ENCODE measurements around the gene LTB4R.

Gene LTB4R

GRCh38 chr14:24316597-24316950 is 5.3 kb downstream of the LTB4R start:
- intact Hi-C loops (cut with DNase I; ENCODE audit: low total_unique reads), result no loop called here
- H3K27ac ChIP-seq, result no peak overlapping the region

GRCh38 chr14:24317141-24317928 is 6.0 kb downstream of the LTB4R start:
- DNase-seq, result no peak
- intact Hi-C loops (cut with DNase I; ENCODE audit: low total_unique reads), result no loop called here
- Histone ChIP-seq H3K27ac (no peak overlapping the region), H3K36me3 (no peaks in the 10 kb centered on the region), H3K4me1 (peaks cover 0 to 9% (median 6%) of the 10 kb centered on the region in 4 donors), H3K9me3 (no peaks in the 10 kb centered on the region), H3K27me3 (peaks cover 0 to 51% of the 10 kb centered on the region in 2 donors), H3K4me3 (no peak overlapping the region)
- no peak for TF ChIP-seq CTCF (IDR thresholded peaks at IDR 0.05)

More at GRCh38 chr14:24316597-24316950, 5.3 kb downstream of the LTB4R start:
- Histone ChIP-seq H3K36me3 (no peaks in the 10 kb centered on the region), H3K4me1 (peaks cover 0 to 13% (median 8%) of the 10 kb centered on the region in 4 donors), H3K4me3 (no peak overlapping the region), H3K9me3 (no peaks in the 10 kb centered on the region), H3K27me3 (peaks cover 0 to 51% of the 10 kb centered on the region in 2 donors)
- no peak for DNase-seq
- no peak for TF ChIP-seq CTCF (IDR thresholded peaks at IDR 0.05)

- DNase-seq, result no peak
- H3K9me3 ChIP-seq, result no peaks in the 10 kb centered on the region
- TF ChIP-seq CTCF (IDR thresholded peaks at IDR 0.05), result no peak
- no peaks in the 10 kb centered on the region for H3K36me3 ChIP-seq
- H3K4me3 ChIP-seq, result no peak overlapping the region
- peaks cover 0 to 3% (median 1%) of the 10 kb centered on the region in 4 donors for H3K4me1 ChIP-seq
- peaks cover 0 to 42% of the 10 kb centered on the region in 2 donors for H3K27me3 ChIP-seq
- H3K27ac ChIP-seq, result no peak overlapping the region
- intact Hi-C loops (cut with DNase I; ENCODE audit: low total_unique reads), result no loop called here
Measured at GRCh38 chr14:24321212-24321975, 10.1 kb downstream of the LTB4R start.

DNA sequence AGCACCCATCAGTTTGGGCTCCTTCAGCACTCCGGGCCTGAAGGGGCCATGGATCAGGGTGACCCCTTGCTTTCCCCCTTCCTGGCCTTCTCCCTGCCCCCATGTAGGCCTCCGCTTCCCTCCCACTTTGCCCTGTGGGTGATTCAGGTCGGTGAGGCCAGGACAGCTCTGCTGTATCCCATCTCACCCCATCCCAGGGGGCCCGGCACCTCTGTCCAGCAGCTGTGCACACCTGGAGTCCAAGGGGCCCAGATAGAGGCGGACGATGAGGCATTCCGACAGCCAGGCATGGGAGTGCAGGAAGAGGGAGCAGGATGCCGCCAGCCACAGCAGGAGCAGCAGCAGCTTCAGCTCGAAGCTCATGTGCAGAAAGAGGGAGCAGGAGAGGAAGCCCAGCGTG is 11.4 kb downstream of the LTB4R start:
- H3K9me3 ChIP-seq, result no peaks in the 10 kb centered on the region
- no peak overlapping the region for H3K4me3 ChIP-seq
- no peak overlapping the region for H3K27ac ChIP-seq
- no peaks in the 10 kb centered on the region for H3K36me3 ChIP-seq
- no peak for TF ChIP-seq CTCF (IDR thresholded peaks at IDR 0.05)
- DNase-seq, result no peak
- H3K27me3 ChIP-seq, result peaks cover 0 to 31% of the 10 kb centered on the region in 2 donors
- H3K4me1 ChIP-seq, result no peaks in the 10 kb centered on the region
- intact Hi-C loops (cut with DNase I; ENCODE audit: low total_unique reads), result no loop called here

GRCh38 chr14:24323341-24323740 is 12.0 kb downstream of the LTB4R start:
- intact Hi-C loops (cut with DNase I; ENCODE audit: low total_unique reads), result no loop called here
- Histone ChIP-seq H3K4me3 (no peak overlapping the region), H3K9me3 (no peaks in the 10 kb centered on the region), H3K27ac (no peak overlapping the region), H3K4me1 (no peaks in the 10 kb centered on the region), H3K36me3 (no peaks in the 10 kb centered on the region), H3K27me3 (peaks cover 0 to 26% of the 10 kb centered on the region in 2 donors)
- no peak for TF ChIP-seq CTCF (IDR thresholded peaks at IDR 0.05)
- no peak for DNase-seq
